Measurements from ENCODE around the gene KCNMB2.

KCNMB2 gene

DNA sequence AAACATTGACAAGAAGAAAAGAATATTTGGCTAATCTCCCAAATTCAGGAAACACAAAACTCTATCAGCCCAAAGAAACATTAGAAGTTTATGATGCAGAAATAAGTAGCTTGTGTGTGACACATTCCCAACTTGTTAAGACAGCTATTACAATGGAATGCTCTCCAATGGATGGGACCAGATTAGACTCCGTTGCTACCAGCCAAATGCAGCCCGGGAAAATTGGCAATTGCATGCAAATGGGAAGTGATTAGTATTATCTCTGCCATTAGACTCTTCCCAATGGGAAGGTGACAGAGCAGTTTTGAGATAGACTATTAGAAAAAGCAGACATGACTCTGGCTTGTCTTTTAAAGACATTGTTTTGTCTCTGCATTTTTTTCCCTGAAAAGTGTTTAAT, 37.4 kb upstream of the KCNMB2 start:
- TF ChIP-seq ZNF274 (IDR thresholded peaks at IDR 0.05; ENCODE audit: low read depth, low read length) (no peak), YY1 (IDR thresholded peaks at IDR 0.05; ENCODE audit: insufficient read depth, insufficient read length) (no peak), SUZ12 (IDR thresholded peaks at IDR 0.05; ENCODE audit: extremely low read depth, insufficient read depth, insufficient read length) (no peak)
- Histone ChIP-seq H3K27me3 (ENCODE audit: insufficient read depth, insufficient read length) (no peaks in the 10 kb centered on the region), H3K4me3 (ENCODE audit: insufficient read length, low read depth) (no peak overlapping the region), H3K4me1 (ENCODE audit: insufficient read depth, insufficient read length) (no peaks in the 10 kb centered on the region), H3K9me3 (ENCODE audit: insufficient read depth, low read length) (no peaks in the 10 kb centered on the region), H3K9ac (ENCODE audit: insufficient read length, low read depth) (no peak overlapping the region), H3K36me3 (ENCODE audit: insufficient read depth, insufficient read length, low read length) (no peaks in the 10 kb centered on the region)
- DNase-seq (ENCODE audit: low read depth, low spot score): no peak

DNA sequence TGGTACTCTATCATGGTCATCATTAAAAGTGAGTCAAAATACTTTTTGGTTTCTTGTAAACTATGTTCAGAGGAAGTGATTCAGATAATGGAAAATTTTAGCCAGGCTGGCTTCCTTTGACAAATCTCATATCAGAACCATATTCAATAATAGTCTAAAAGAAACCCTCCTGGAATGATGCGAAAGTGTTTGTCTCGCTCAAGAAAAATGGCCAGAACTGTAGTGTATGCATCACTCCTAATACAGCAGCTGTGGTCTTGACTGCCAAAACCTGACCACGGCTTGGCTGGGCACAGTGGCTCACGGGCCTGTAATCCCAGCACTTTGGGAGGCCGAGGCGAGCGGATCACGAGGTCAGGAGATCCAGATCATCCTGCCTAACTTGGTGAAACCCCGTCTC, 35.6 kb upstream of the KCNMB2 start:
- Histone ChIP-seq H3K4me1 (ENCODE audit: insufficient read depth, insufficient read length) (no peaks in the 10 kb centered on the region), H3K9ac (ENCODE audit: insufficient read length, low read depth) (no peak overlapping the region), H3K4me3 (ENCODE audit: insufficient read length, low read depth) (no peak overlapping the region), H3K9me3 (ENCODE audit: insufficient read depth, low read length) (no peaks in the 10 kb centered on the region), H3K36me3 (ENCODE audit: insufficient read depth, insufficient read length, low read length) (no peaks in the 10 kb centered on the region), H3K27me3 (ENCODE audit: insufficient read depth, insufficient read length) (no peaks in the 10 kb centered on the region)
- no peak for DNase-seq (ENCODE audit: low read depth, low spot score)
- TF ChIP-seq SUZ12 (IDR thresholded peaks at IDR 0.05; ENCODE audit: extremely low read depth, insufficient read depth, insufficient read length): no peak
- TF ChIP-seq ZNF274 (IDR thresholded peaks at IDR 0.05; ENCODE audit: low read depth, low read length): no peak
- no peak for TF ChIP-seq YY1 (IDR thresholded peaks at IDR 0.05; ENCODE audit: insufficient read depth, insufficient read length)

DNA sequence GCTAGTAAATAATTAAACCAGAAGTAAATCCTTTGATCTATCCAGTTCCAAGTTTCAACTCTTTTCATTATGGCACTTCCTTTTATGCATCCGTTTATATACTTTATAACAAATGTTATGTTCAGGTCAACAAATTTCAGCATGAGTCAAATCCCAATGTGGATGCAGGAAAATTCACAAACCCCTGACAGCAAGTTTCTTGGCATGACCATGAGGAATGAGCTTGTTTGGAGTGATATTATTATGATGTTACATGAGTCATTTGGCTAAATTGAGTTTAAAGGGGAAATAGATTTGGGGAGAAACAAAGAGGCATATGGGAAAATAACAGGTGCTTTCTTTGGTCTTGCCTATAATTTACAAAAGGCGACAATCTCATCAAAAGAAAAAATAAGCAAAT, 32.1 kb upstream of the KCNMB2 start:
- DNase-seq (ENCODE audit: low read depth, low spot score): no peak
- no peak overlapping the region for H3K9ac ChIP-seq (ENCODE audit: insufficient read length, low read depth)
- H3K36me3 ChIP-seq (ENCODE audit: insufficient read depth, insufficient read length, low read length): no peaks in the 10 kb centered on the region
- no peak overlapping the region for H3K4me3 ChIP-seq (ENCODE audit: insufficient read length, low read depth)
- no peaks in the 10 kb centered on the region for H3K27me3 ChIP-seq (ENCODE audit: insufficient read depth, insufficient read length)
- no peak for TF ChIP-seq YY1 (IDR thresholded peaks at IDR 0.05; ENCODE audit: insufficient read depth, insufficient read length)
- no peak for TF ChIP-seq SUZ12 (IDR thresholded peaks at IDR 0.05; ENCODE audit: extremely low read depth, insufficient read depth, insufficient read length)
- TF ChIP-seq ZNF274 (IDR thresholded peaks at IDR 0.05; ENCODE audit: low read depth, low read length): no peak
- no peaks in the 10 kb centered on the region for H3K9me3 ChIP-seq (ENCODE audit: insufficient read depth, low read length)
- no peaks in the 10 kb centered on the region for H3K4me1 ChIP-seq (ENCODE audit: insufficient read depth, insufficient read length)

DNA sequence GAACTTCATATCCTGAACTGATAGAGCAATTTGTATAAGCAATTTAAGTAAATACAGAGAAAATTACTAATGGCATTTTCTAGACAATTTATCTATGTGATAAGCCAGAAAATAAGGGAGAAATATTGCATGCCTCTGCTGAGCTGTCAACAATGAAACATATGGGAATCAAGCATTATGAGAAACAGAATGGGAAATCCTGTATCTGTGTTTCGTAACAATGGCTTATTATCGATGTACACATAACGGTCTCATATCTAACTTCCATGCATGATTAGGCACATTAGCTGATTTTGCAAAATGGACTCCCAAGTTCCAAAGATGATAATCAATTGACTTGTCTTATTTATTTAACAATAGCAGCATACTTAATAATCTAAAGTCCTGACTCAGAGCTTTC, 30.4 kb upstream of the KCNMB2 start:
- Histone ChIP-seq H3K9me3 (ENCODE audit: insufficient read depth, low read length) (no peaks in the 10 kb centered on the region), H3K9ac (ENCODE audit: insufficient read length, low read depth) (no peak overlapping the region), H3K4me3 (ENCODE audit: insufficient read length, low read depth) (no peak overlapping the region), H3K36me3 (ENCODE audit: insufficient read depth, insufficient read length, low read length) (no peaks in the 10 kb centered on the region), H3K27me3 (ENCODE audit: insufficient read depth, insufficient read length) (no peaks in the 10 kb centered on the region), H3K4me1 (ENCODE audit: insufficient read depth, insufficient read length) (no peaks in the 10 kb centered on the region)
- no peak for DNase-seq (ENCODE audit: low read depth, low spot score)
- TF ChIP-seq YY1 (IDR thresholded peaks at IDR 0.05; ENCODE audit: insufficient read depth, insufficient read length) (no peak), SUZ12 (IDR thresholded peaks at IDR 0.05; ENCODE audit: extremely low read depth, insufficient read depth, insufficient read length) (no peak), ZNF274 (IDR thresholded peaks at IDR 0.05; ENCODE audit: low read depth, low read length) (no peak)

DNA sequence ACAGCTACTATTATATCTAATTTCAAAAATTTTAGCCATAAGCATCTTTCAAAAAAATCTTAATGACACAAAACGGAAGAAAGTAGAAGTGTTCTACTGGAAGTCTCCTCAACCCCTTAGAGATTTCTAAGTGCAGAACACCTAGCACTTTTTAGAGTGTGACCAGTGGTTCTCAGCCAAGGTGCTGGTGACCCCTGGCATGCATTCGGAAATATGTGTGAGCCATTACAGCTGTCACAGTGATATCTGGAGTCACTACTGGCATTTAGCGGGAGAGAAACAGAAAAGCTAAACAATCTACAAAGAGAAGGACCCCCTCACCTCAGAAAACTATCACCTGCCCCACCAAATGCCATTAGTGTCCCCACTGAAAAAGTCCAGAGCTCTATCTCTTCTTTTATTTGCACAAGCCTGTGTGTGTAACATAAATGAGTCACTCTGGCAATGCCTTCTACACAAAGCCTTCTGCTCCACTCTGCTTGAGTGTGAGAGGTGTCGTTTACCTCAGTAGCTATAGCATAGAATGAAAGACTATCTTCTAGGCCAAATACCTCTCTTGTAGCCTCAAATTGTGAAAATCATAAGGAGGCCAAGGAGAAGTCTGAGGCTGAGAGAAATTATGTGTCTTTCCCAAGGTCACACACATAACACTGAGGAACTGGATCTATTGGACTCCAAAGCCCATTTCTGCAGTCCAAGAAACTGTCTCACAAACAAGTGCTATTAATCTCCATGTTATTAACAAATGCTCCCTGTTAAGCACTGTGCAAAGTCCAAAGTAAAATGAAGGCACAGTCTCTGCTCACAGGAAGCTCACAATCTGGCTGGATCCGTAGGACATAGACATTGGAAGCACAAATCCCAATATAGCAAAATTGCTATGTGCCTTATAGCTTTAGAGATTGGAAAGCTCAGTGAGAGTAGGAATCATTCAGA, 28.5 kb upstream of the KCNMB2 start:
- Histone ChIP-seq H3K27me3 (ENCODE audit: insufficient read depth, insufficient read length) (no peaks in the 10 kb centered on the region), H3K4me3 (ENCODE audit: insufficient read length, low read depth) (no peak overlapping the region), H3K9ac (ENCODE audit: insufficient read length, low read depth) (no peak overlapping the region), H3K4me1 (ENCODE audit: insufficient read depth, insufficient read length) (no peaks in the 10 kb centered on the region), H3K9me3 (ENCODE audit: insufficient read depth, low read length) (no peaks in the 10 kb centered on the region), H3K36me3 (ENCODE audit: insufficient read depth, insufficient read length, low read length) (no peaks in the 10 kb centered on the region)
- no peak for DNase-seq (ENCODE audit: low read depth, low spot score)
- TF ChIP-seq YY1 (IDR thresholded peaks at IDR 0.05; ENCODE audit: insufficient read depth, insufficient read length): no peak
- no peak for TF ChIP-seq SUZ12 (IDR thresholded peaks at IDR 0.05; ENCODE audit: extremely low read depth, insufficient read depth, insufficient read length)
- no peak for TF ChIP-seq ZNF274 (IDR thresholded peaks at IDR 0.05; ENCODE audit: low read depth, low read length)

DNA sequence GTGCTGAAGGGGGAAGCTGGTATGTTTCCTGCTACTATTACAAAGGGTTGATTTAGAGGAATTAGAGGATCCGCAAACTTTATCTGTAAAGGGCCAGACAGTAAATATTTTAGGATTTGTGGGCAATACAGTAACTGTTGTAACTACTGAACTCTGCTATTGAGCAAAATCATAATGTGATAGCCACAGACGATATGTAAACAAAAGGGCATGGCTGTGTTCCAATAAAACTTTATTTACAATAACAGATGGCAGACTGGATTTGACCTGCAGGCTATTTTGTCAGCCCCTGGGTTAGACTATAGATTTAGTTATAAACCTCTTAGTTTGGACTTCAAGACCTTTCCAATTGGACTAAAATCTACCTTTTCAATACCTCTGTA, 27.8 kb upstream of the KCNMB2 start:
- DNase-seq (ENCODE audit: low read depth, low spot score): no peak
- Histone ChIP-seq H3K4me1 (ENCODE audit: insufficient read depth, insufficient read length) (no peaks in the 10 kb centered on the region), H3K9ac (ENCODE audit: insufficient read length, low read depth) (no peak overlapping the region), H3K36me3 (ENCODE audit: insufficient read depth, insufficient read length, low read length) (no peaks in the 10 kb centered on the region), H3K9me3 (ENCODE audit: insufficient read depth, low read length) (no peaks in the 10 kb centered on the region), H3K4me3 (ENCODE audit: insufficient read length, low read depth) (no peak overlapping the region), H3K27me3 (ENCODE audit: insufficient read depth, insufficient read length) (no peaks in the 10 kb centered on the region)
- TF ChIP-seq ZNF274 (IDR thresholded peaks at IDR 0.05; ENCODE audit: low read depth, low read length) (no peak), SUZ12 (IDR thresholded peaks at IDR 0.05; ENCODE audit: extremely low read depth, insufficient read depth, insufficient read length) (no peak), YY1 (IDR thresholded peaks at IDR 0.05; ENCODE audit: insufficient read depth, insufficient read length) (no peak)

DNA sequence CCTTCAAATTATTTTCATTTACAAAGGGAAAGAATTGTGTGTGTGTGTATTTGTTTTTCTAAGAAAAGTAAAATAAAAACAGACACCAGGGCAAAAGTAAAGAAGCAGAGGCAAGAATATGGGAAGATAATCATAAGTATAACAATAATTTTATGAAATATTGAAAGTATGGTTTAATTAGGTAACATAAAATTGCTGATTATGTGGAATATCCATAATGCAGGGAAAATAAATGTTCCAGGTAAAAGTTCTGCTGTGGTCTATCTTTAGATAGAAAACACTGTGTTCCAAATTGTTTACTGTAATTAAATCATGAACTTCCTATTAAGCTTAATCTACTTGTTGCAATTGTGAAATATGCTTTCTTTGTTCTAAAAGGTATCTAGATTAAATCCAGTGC, 25.7 kb upstream of the KCNMB2 start:
- Histone ChIP-seq H3K4me3 (ENCODE audit: insufficient read length, low read depth) (no peak overlapping the region), H3K36me3 (ENCODE audit: insufficient read depth, insufficient read length, low read length) (no peaks in the 10 kb centered on the region), H3K4me1 (ENCODE audit: insufficient read depth, insufficient read length) (no peaks in the 10 kb centered on the region), H3K9me3 (ENCODE audit: insufficient read depth, low read length) (no peaks in the 10 kb centered on the region), H3K27me3 (ENCODE audit: insufficient read depth, insufficient read length) (no peaks in the 10 kb centered on the region), H3K9ac (ENCODE audit: insufficient read length, low read depth) (no peak overlapping the region)
- no peak for DNase-seq (ENCODE audit: low read depth, low spot score)
- TF ChIP-seq SUZ12 (IDR thresholded peaks at IDR 0.05; ENCODE audit: extremely low read depth, insufficient read depth, insufficient read length): no peak
- no peak for TF ChIP-seq ZNF274 (IDR thresholded peaks at IDR 0.05; ENCODE audit: low read depth, low read length)
- no peak for TF ChIP-seq YY1 (IDR thresholded peaks at IDR 0.05; ENCODE audit: insufficient read depth, insufficient read length)

Data from NT2/D1 (cell line).